Measurements from ENCODE around the gene PEX11B. TPM values are rescaled to one million over a fixed set of nuclear protein-coding genes. Genes with fewer than 3 reads are reported as not detected.

PEX11B gene
- total and polyA plus RNA-seq, 2 of the 4 experiments (the other 2 are of a cell fraction), result 15.4 to 24.3 TPM

GRCh38 chr1:145949219-145949618, 30.7 kb upstream of the PEX11B start:
- no peak overlapping the region for H4K91ac ChIP-seq (ENCODE audit: insufficient read depth, low read depth, low read length)
- no peak overlapping the region for H2AK5ac ChIP-seq (ENCODE audit: low read depth, low read length)
- H3K23ac ChIP-seq (ENCODE audit: low read depth, low read length), result no peak overlapping the region
- peaks cover 9% of the 10 kb centered on the region; the same call in 1 of the 2 replicates for H4K20me1 ChIP-seq (ENCODE audit: insufficient read depth, low read length)
- H3K18ac ChIP-seq (ENCODE audit: low read depth, low read length), result no peak overlapping the region
- H3K27ac ChIP-seq (ENCODE audit: insufficient read depth, low read length), result no peak overlapping the region
- H3K27me3 ChIP-seq (ENCODE audit: control insufficient read depth, insufficient read depth, low read length), result no peaks in the 10 kb centered on the region
- peaks cover 14% of the 10 kb centered on the region for H3K36me3 ChIP-seq (ENCODE audit: control insufficient read depth, insufficient read depth, low read length)
- ChIA-PET POLR2A (ENCODE audit: unreplicated experiment) (no interaction called here), CTCF (no interaction called here)
- H3K79me1 ChIP-seq (ENCODE audit: low read depth in 1 of 2, low read length in 2 of 2), result peaks cover 27 to 64% of the 10 kb centered on the region in 2 experiments
- no peak overlapping the region for H4K5ac ChIP-seq (ENCODE audit: low read depth, low read length)
- no peak overlapping the region for H3K4me3 ChIP-seq (ENCODE audit: insufficient read depth, low read depth, low read length)
- 94% methylated on average over 2 of the region's 4 CpGs; no CpG with 5 or more reads in 1 of the 2 experiments for WGBS, 2 experiments (ENCODE audit: extremely low coverage in 2 of 2, insufficient read length in 1 of 2)
- in situ Hi-C loops (cut with MboI; ENCODE audit: low sequenced_read_pairs), result no loop called here
- no peak overlapping the region for H2BK120ac ChIP-seq (ENCODE audit: low read depth, low read length)
- no peak overlapping the region for H3K4ac ChIP-seq (ENCODE audit: low read depth, low read length)
- H3K9me1 ChIP-seq (ENCODE audit: insufficient read depth, low read length), result peaks cover 7% of the 10 kb centered on the region
- no peak overlapping the region for H3K4me2 ChIP-seq (ENCODE audit: low read depth, low read length)
- no peak overlapping the region for H2BK15ac ChIP-seq (ENCODE audit: low read depth, low read length)
- H3K9ac ChIP-seq (ENCODE audit: low read depth, low read length), result no peak overlapping the region
- H2AK9ac ChIP-seq (replicated peaks; ENCODE audit: low read depth, low read length, poor library complexity), result no peak overlapping the region
- intact Hi-C loops (cut with micrococcal nuclease), result no loop called here
- DNase-seq (no peak), ATAC-seq (ENCODE audit: low read depth) (no peak)
- no peak overlapping the region for H3K56ac ChIP-seq (ENCODE audit: extremely low read depth, insufficient read depth, low read length)
- BruUV-seq (replicated peaks), result no TSS peak
- H2BK20ac ChIP-seq (ENCODE audit: low read depth, low read length), result no peak overlapping the region
- H4K8ac ChIP-seq (ENCODE audit: low read depth in 2 of 2, low read length in 2 of 2), result no peak overlapping the region
- no peak overlapping the region for H2AFZ ChIP-seq (replicated peaks; ENCODE audit: low read length, poor library complexity)
- dilution Hi-C loops (cut with HindIII; ENCODE audit: low sequenced_read_pairs, unreplicated experiment), result no loop called here
- H3K9me3 ChIP-seq (ENCODE audit: control insufficient read depth, insufficient read depth, low read length), result no peaks in the 10 kb centered on the region
- H2BK5ac ChIP-seq (ENCODE audit: low read depth, low read length, poor library complexity, severe bottlenecking), result no peak overlapping the region
- no peak overlapping the region for H3K14ac ChIP-seq (replicated peaks; ENCODE audit: low read depth, low read length)
- no peaks in the 10 kb centered on the region for H3K4me1 ChIP-seq (ENCODE audit: control insufficient read depth, insufficient read depth, low read length)
- TF ChIP-seq USF2 (IDR thresholded peaks at IDR 0.05; ENCODE audit: low read depth, low read length) (no peak), RCOR1 (IDR thresholded peaks at IDR 0.05; ENCODE audit: insufficient replicate concordance, low read length) (no peak), FOS (IDR thresholded peaks at IDR 0.05; ENCODE audit: low read depth, low read length) (no peak), SMC3 (IDR thresholded peaks at IDR 0.05; ENCODE audit: low read depth, low read length) (no peak), RFX5 (IDR thresholded peaks at IDR 0.05; ENCODE audit: low read depth, low read length) (no peak), MAFK (IDR thresholded peaks at IDR 0.05; ENCODE audit: low read depth, low read length) (no peak), POLR2A (IDR thresholded peaks at IDR 0.05; ENCODE audit: low read depth, low read length) (no peak), CTCF (conservative IDR thresholded peaks at IDR 0.05; ENCODE audit: low read depth, low read length) (no peak), CEBPB (IDR thresholded peaks at IDR 0.05; ENCODE audit: low read depth, low read length) (no peak), ELK1 (IDR thresholded peaks at IDR 0.05; ENCODE audit: borderline replicate concordance, low read depth, low read length) (no peak), CHD1 (IDR thresholded peaks at IDR 0.05; ENCODE audit: low read depth, low read length) (no peak)

All from IMR-90 (cell line).